SK-N-SH (cell line): ENCODE results near the gene FCN3. TPM values are rescaled to one million over a fixed set of nuclear protein-coding genes. Genes with fewer than 3 reads are reported as not detected.

Experiments used
- CTCF ChIA-PET: fragments of 300-600, 350-600 bp; formaldehyde crosslinking; extraction: SDS; loops from one replicate; lab custom pipeline; 2021; lab: Yijun Ruan, JAX
- POLR2A ChIA-PET: fragments of 350-600 bp; sonication (Branson Sonifier 250); formaldehyde crosslinking; extraction: SDS; loops from one replicate; lab custom pipeline; 2020; ENCODE audit warnings: antibody characterized with exemption, inconsistent platforms; lab: Yijun Ruan, JAX
- DNase-seq: peaks from one replicate; pipeline ENCODE4 v3.0.0; 2012
- H2AFZ ChIP-seq: fragments of 200-600 bp; sonication (generic); 2 replicates; pipeline ENCODE4 v1.8.1; 2016; ENCODE audit warnings: antibody characterized with exemption, mild to moderate bottlenecking, low read depth
- H3F3A ChIP-seq: fragments of 200-600 bp; sonication (generic); replicated peaks from 2 replicates; pipeline ENCODE3; 2016; ENCODE audit warnings: antibody characterized with exemption, mild to moderate bottlenecking; ENCODE audit not compliant: insufficient read depth
- H3K27ac ChIP-seq, 2 experiments: fragments of 200-500 bp in 1 of 2; fragments of 200-600 bp in 1 of 2; sonication (Bioruptor generic) in 1 of 2; sonication (generic), shearing (Covaris generic) in 1 of 2; 2 replicates each; pipeline versions ENCODE4 v1.5.1 to v1.6.1; 2014 to 2016; ENCODE audit warnings: low read depth in 2 of 2, inconsistent platforms in 1 of 2, low read length in 1 of 2, mild to moderate bottlenecking in 1 of 2, mixed read lengths in 1 of 2
- H3K27me3 ChIP-seq: fragments of 200-600 bp; sonication (generic), shearing (Covaris generic); 2 replicates; pipeline ENCODE4 v1.6.1; 2016; ENCODE audit warnings: mixed run types; ENCODE audit not compliant: insufficient read depth
- H3K36me3 ChIP-seq, 2 experiments: fragments of 200-500 bp in 1 of 2; fragments of 200-600 bp in 1 of 2; sonication (Bioruptor generic) in 1 of 2; sonication (generic) in 1 of 2; replicated peaks in 1 of 2; 2 replicates each; pipeline versions ENCODE3 to v1.5.1; 2014 to 2016; ENCODE audit warnings: low read length in 1 of 2, mild to moderate bottlenecking in 1 of 2; ENCODE audit not compliant: insufficient read depth in 2 of 2, control insufficient read depth in 1 of 2
- H3K4me1 ChIP-seq, 2 experiments: fragments of 200-500 bp in 1 of 2; fragments of 200-600 bp in 1 of 2; sonication (Bioruptor generic) in 1 of 2; sonication (generic), shearing (Covaris generic) in 1 of 2; 2 replicates each; pipeline versions ENCODE4 v1.5.1 to v1.6.1; 2014 to 2016; ENCODE audit warnings: low read depth in 1 of 2, low read length in 1 of 2, mixed run types in 1 of 2; ENCODE audit not compliant: insufficient read depth in 2 of 2, control insufficient read depth in 1 of 2
- H3K4me2 ChIP-seq: fragments of 200-600 bp; sonication (generic), shearing (Covaris generic); 2 replicates; pipeline ENCODE4 v1.6.1; 2017; ENCODE audit warnings: mixed run types
- H3K4me3 ChIP-seq, 2 experiments: fragments of 200-500 bp in 1 of 2; fragments of 200-600 bp in 1 of 2; sonication (Bioruptor generic) in 1 of 2; sonication (generic), shearing (Covaris generic) in 1 of 2; 2 replicates each; pipeline versions ENCODE4 v1.5.1 to v1.8.1; 2014 to 2016; ENCODE audit warnings: low read depth in 2 of 2, inconsistent platforms in 1 of 2, low read length in 1 of 2, mild to moderate bottlenecking in 1 of 2, mixed read lengths in 1 of 2, moderate library complexity in 1 of 2
- H3K79me2 ChIP-seq: fragments of 200-600 bp; sonication (generic); 2 replicates; pipeline ENCODE4 v1.8.1; 2017; ENCODE audit warnings: mild to moderate bottlenecking; ENCODE audit not compliant: insufficient read depth
- H3K9ac ChIP-seq: fragments of 200-600 bp; sonication (generic); 2 replicates; pipeline ENCODE4 v1.6.1; 2017; ENCODE audit warnings: mixed run types
- H3K9me2 ChIP-seq: fragments of 200-600 bp; sonication (generic); 2 replicates; pipeline ENCODE4 v1.6.1; 2017; ENCODE audit warnings: mixed run types
- H3K9me3 ChIP-seq: fragments of 200-600 bp; sonication (generic); 2 replicates; pipeline ENCODE4 v1.6.1; 2017; ENCODE audit warnings: mixed run types, mild to moderate bottlenecking, moderate library complexity
- H4K20me1 ChIP-seq: fragments of 200-600 bp; sonication (generic); 2 replicates; pipeline ENCODE4 v1.6.1; 2017; ENCODE audit warnings: mild to moderate bottlenecking, mixed run types; ENCODE audit not compliant: insufficient read depth
- ELF1 ChIP-seq: IDR thresholded peaks from 2 replicates; pipeline ENCODE4 v1.4.0; 2012
- EP300 ChIP-seq, 2 experiments: IDR thresholded peaks; 2 replicates each; pipeline versions ENCODE4 v1.4.0 to v1.6.1; 2012; ENCODE audit warnings: borderline replicate concordance in 1 of 2, low read depth in 1 of 2, low read length in 1 of 2
- JUND ChIP-seq: IDR thresholded peaks from 2 replicates; pipeline ENCODE4 v1.4.0; 2012
- MEF2A ChIP-seq: IDR thresholded peaks from 2 replicates; pipeline ENCODE4 v1.4.0; 2012; ENCODE audit warnings: low read depth, borderline replicate concordance
- MXI1 ChIP-seq: IDR thresholded peaks from 2 replicates; pipeline ENCODE4 v1.6.1; 2012; ENCODE audit warnings: mild to moderate bottlenecking, low read depth, low read length, improper control_type of control experiment
- SMC3 ChIP-seq: IDR thresholded peaks from 2 replicates; pipeline ENCODE4 v1.6.1; 2012; ENCODE audit warnings: low read depth, low read length, improper control_type of control experiment
- TEAD4 ChIP-seq: IDR thresholded peaks from 2 replicates; pipeline ENCODE4 v1.4.0; 2012; ENCODE audit warnings: mild to moderate bottlenecking, borderline replicate concordance; ENCODE audit not compliant: insufficient read depth
- WGBS: methylation state at CpG from one replicate; pipeline ENCODE4 v1.1.6; 2017; ENCODE audit warnings: low lambda C conversion rate; 5-methylcytosine and 5-hydroxymethylcytosine counted together
- polyA plus RNA-seq, 3 experiments: library from polyadenylated mRNA; depleted of rRNA; stranded (reverse); fragments of >200 nt; gene quantifications; 2 replicates each; pipeline ENCODE4 v1.2.3, GENCODE V29; 2012
- TF ChIP-seq, protein P1 (sequence below): IDR thresholded peaks from 2 replicates; pipeline ENCODE4 v1.4.0; 2012; ENCODE audit warnings: low read depth
- TF ChIP-seq, protein P2 (sequence below): fragments of 150-350 bp; IDR thresholded peaks from 2 replicates; pipeline ENCODE4 v1.6.1; 2017; ENCODE audit warnings: antibody characterized with exemption, low read length, low read depth, borderline replicate concordance
- TF ChIP-seq, protein P3 (sequence below): fragments of 200-600 bp; sonication (generic); IDR thresholded peaks from 2 replicates; pipeline ENCODE4 v1.6.1; 2017; ENCODE audit warnings: antibody characterized with exemption, mild to moderate bottlenecking, moderate library complexity
- TF ChIP-seq, protein P4 (sequence below): IDR thresholded peaks from 2 replicates; pipeline ENCODE4 v1.6.1; 2012; ENCODE audit warnings: mild to moderate bottlenecking, low read depth, low read length, moderate library complexity

FCN3 gene
- polyA plus RNA-seq, 1 of the 3 experiments (the other 2 are of a cell fraction) = not detected

DNA sequence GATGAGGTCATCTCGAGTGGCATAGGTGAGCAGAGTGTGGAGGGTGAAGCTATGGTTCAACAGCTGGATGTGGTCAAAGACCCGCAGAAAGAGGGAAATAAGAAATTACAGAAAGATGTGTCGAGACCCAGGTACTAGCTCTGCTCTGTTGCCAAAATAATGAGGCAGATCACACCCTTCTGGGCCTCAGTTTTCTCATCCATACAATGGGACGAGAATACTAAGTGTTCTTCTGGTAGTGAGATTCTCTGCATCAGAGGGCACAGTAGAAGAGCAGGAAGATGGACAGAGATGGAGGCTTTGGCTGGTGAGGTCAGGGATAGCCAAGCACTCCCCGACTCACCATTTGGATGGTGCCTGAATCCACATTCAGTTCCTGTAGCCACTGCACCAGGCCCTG is 18.9 kb downstream of the FCN3 start:
- Histone ChIP-seq H3K4me3 (no peak overlapping the region), H3K79me2 (no peaks in the 10 kb centered on the region), H3F3A (no peaks in the 10 kb centered on the region), H4K20me1 (no peaks in the 10 kb centered on the region), H3K9me3 (no peaks in the 10 kb centered on the region), H3K27ac (no peak overlapping the region), H3K36me3 (peaks cover 4 to 5% of the 10 kb centered on the region in 2 experiments), H3K9me2 (no peaks in the 10 kb centered on the region), H3K4me1 (peaks cover 0 to 5% of the 10 kb centered on the region in 2 experiments; a peak in 1 of 4 replicates), H3K27me3 (no peaks in the 10 kb centered on the region), H3K4me2 (no peak overlapping the region), H2AFZ (no peak overlapping the region), H3K9ac (no peak overlapping the region)
- no peak for DNase-seq
- ChIA-PET POLR2A (interaction anchor here (1.6 kb wide), 1 partner anchor 9 kb away, joined by 3 read pairs; no protein-coding TSS in a partner anchor), CTCF (interaction anchor here (0.9 to 12.3 kb wide), 9 partner anchors 10 to 57 kb away, joined by 3 to 219 read pairs (median 45); partner anchors contain the start of genes CD164L2 and MAP3K6)
- TF ChIP-seq EP300 (IDR thresholded peaks at IDR 0.05; ENCODE audit: borderline replicate concordance in 1 of 2, low read depth in 1 of 2, low read length in 1 of 2) = no peak
- TF ChIP-seq, protein P1, sequence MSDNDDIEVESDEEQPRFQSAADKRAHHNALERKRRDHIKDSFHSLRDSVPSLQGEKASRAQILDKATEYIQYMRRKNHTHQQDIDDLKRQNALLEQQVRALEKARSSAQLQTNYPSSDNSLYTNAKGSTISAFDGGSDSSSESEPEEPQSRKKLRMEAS = no peak
- TF ChIP-seq, protein P2, sequence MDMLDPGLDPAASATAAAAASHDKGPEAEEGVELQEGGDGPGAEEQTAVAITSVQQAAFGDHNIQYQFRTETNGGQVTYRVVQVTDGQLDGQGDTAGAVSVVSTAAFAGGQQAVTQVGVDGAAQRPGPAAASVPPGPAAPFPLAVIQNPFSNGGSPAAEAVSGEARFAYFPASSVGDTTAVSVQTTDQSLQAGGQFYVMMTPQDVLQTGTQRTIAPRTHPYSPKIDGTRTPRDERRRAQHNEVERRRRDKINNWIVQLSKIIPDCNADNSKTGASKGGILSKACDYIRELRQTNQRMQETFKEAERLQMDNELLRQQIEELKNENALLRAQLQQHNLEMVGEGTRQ = no peak
- TF ChIP-seq ELF1 = no peak
- TF ChIP-seq MXI1 = no peak
- no peak for TF ChIP-seq MEF2A
- TF ChIP-seq JUND = no peak
- TF ChIP-seq, protein P3, sequence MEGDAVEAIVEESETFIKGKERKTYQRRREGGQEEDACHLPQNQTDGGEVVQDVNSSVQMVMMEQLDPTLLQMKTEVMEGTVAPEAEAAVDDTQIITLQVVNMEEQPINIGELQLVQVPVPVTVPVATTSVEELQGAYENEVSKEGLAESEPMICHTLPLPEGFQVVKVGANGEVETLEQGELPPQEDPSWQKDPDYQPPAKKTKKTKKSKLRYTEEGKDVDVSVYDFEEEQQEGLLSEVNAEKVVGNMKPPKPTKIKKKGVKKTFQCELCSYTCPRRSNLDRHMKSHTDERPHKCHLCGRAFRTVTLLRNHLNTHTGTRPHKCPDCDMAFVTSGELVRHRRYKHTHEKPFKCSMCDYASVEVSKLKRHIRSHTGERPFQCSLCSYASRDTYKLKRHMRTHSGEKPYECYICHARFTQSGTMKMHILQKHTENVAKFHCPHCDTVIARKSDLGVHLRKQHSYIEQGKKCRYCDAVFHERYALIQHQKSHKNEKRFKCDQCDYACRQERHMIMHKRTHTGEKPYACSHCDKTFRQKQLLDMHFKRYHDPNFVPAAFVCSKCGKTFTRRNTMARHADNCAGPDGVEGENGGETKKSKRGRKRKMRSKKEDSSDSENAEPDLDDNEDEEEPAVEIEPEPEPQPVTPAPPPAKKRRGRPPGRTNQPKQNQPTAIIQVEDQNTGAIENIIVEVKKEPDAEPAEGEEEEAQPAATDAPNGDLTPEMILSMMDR = no peak
- TF ChIP-seq, protein P4, sequence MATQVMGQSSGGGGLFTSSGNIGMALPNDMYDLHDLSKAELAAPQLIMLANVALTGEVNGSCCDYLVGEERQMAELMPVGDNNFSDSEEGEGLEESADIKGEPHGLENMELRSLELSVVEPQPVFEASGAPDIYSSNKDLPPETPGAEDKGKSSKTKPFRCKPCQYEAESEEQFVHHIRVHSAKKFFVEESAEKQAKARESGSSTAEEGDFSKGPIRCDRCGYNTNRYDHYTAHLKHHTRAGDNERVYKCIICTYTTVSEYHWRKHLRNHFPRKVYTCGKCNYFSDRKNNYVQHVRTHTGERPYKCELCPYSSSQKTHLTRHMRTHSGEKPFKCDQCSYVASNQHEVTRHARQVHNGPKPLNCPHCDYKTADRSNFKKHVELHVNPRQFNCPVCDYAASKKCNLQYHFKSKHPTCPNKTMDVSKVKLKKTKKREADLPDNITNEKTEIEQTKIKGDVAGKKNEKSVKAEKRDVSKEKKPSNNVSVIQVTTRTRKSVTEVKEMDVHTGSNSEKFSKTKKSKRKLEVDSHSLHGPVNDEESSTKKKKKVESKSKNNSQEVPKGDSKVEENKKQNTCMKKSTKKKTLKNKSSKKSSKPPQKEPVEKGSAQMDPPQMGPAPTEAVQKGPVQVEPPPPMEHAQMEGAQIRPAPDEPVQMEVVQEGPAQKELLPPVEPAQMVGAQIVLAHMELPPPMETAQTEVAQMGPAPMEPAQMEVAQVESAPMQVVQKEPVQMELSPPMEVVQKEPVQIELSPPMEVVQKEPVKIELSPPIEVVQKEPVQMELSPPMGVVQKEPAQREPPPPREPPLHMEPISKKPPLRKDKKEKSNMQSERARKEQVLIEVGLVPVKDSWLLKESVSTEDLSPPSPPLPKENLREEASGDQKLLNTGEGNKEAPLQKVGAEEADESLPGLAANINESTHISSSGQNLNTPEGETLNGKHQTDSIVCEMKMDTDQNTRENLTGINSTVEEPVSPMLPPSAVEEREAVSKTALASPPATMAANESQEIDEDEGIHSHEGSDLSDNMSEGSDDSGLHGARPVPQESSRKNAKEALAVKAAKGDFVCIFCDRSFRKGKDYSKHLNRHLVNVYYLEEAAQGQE = no peak
- no peak for TF ChIP-seq TEAD4
- TF ChIP-seq SMC3 = no peak
- 85% methylated on average over 5 of the region's 5 CpGs for WGBS
